ENCODE measurements around the gene FRMD5. TPM values are rescaled to one million over a fixed set of nuclear protein-coding genes. Genes with fewer than 3 reads are reported as not detected.
A peak's percentile ranks its signal among the peaks of the same experiment; 100 is the strongest.

Gene FRMD5
- total RNA-seq, 1 donor from 2014 or later = 43.8 TPM

DNA sequence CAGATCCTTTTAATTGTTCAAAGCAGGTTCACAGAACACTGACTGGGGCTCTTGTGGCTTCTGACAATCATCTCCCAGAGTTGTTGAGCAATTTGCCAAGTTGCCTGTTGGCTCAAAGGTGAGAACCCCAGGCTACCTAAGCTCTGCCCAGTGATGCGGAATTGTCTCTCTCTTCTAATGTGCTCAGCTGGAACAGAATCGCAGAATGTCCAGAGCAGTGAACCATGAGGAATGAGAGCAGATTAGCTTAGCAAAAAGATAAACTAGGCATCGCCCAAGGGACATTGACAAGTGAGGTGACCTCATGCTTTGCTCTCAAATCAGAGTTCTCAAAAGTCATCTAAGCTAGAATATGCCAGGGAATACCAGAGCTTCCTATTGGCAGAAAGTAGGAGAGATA is 220.2 kb downstream of the FRMD5 start:
- TF ChIP-seq, protein P1, sequence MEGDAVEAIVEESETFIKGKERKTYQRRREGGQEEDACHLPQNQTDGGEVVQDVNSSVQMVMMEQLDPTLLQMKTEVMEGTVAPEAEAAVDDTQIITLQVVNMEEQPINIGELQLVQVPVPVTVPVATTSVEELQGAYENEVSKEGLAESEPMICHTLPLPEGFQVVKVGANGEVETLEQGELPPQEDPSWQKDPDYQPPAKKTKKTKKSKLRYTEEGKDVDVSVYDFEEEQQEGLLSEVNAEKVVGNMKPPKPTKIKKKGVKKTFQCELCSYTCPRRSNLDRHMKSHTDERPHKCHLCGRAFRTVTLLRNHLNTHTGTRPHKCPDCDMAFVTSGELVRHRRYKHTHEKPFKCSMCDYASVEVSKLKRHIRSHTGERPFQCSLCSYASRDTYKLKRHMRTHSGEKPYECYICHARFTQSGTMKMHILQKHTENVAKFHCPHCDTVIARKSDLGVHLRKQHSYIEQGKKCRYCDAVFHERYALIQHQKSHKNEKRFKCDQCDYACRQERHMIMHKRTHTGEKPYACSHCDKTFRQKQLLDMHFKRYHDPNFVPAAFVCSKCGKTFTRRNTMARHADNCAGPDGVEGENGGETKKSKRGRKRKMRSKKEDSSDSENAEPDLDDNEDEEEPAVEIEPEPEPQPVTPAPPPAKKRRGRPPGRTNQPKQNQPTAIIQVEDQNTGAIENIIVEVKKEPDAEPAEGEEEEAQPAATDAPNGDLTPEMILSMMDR (IDR thresholded peaks at IDR 0.05; ENCODE audit: partially characterized antibody, unreplicated experiment) = no peak
- Mint-ChIP-seq H3K27me3 (ENCODE audit: unreplicated experiment) (no peaks in the 10 kb centered on the region), H3K27ac (ENCODE audit: unreplicated experiment) (peak overlapping the region; percentile 2), H3K4me3 (ENCODE audit: unreplicated experiment) (no peak overlapping the region), H3K9me3 (ENCODE audit: unreplicated experiment) (no peaks in the 10 kb centered on the region), H3K36me3 (ENCODE audit: unreplicated experiment) (no peaks in the 10 kb centered on the region), H3K4me1 (ENCODE audit: low read depth, unreplicated experiment) (peaks cover 13% of the 10 kb centered on the region)
- DNase-seq = no peak

GRCh38 chr15:43969802-43970375 is 225.2 kb downstream of the FRMD5 start:
- DNase-seq = no peak
- TF ChIP-seq, protein P1 (IDR thresholded peaks at IDR 0.05; ENCODE audit: partially characterized antibody, unreplicated experiment) = no peak
- Mint-ChIP-seq H3K27me3 (ENCODE audit: unreplicated experiment) (no peaks in the 10 kb centered on the region), H3K4me1 (ENCODE audit: low read depth, unreplicated experiment) (peaks cover 2% of the 10 kb centered on the region), H3K9me3 (ENCODE audit: unreplicated experiment) (no peaks in the 10 kb centered on the region), H3K4me3 (ENCODE audit: unreplicated experiment) (no peak overlapping the region), H3K36me3 (ENCODE audit: unreplicated experiment) (no peaks in the 10 kb centered on the region), H3K27ac (ENCODE audit: unreplicated experiment) (no peak overlapping the region)

DNA sequence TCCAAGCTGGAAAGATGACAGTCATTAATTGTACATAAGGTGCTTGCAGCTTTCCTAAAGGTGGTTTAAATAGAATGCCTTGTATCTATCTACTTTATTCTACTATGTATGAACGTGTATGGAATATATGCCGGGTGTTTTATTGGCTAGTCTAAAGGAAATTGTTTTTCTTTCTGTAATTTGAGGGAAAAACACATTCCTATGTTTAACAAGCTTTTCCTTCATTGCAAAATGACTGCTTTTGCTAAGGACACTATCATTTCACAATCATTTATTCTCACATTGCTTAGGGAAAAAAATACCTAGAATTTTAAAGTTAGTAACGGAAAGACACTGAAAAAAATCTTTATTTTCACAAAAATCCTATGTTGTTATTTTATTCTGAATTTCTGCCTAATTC is 226.5 kb downstream of the FRMD5 start:
- no peak for DNase-seq
- TF ChIP-seq, protein P1 (IDR thresholded peaks at IDR 0.05; ENCODE audit: partially characterized antibody, unreplicated experiment) = no peak
- no peaks in the 10 kb centered on the region for H3K4me1 Mint-ChIP-seq (ENCODE audit: low read depth, unreplicated experiment)
- no peaks in the 10 kb centered on the region for H3K9me3 Mint-ChIP-seq (ENCODE audit: unreplicated experiment)
- no peaks in the 10 kb centered on the region for H3K36me3 Mint-ChIP-seq (ENCODE audit: unreplicated experiment)
- H3K27me3 Mint-ChIP-seq (ENCODE audit: unreplicated experiment) = no peaks in the 10 kb centered on the region
- no peak overlapping the region for H3K4me3 Mint-ChIP-seq (ENCODE audit: unreplicated experiment)
- H3K27ac Mint-ChIP-seq (ENCODE audit: unreplicated experiment) = no peak overlapping the region

DNA sequence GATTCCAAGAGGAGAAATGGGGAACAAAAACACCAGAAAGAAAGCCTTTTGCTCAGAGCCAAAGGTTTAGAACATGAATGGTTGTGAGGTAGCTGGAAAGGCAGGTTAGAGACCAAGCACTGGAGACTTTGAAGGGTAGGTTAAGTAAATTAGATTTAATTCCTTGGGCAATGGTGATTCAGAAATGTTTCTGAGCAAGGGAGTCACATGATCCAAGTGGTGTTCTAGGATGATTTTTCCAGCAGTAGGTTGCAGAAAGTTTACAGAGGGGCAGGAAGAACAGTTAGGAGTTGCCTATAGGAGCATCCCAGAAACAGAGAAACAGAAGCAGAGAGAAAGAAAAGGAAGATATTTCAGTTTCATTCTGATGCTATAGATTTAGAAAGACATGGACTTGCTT is 228.4 kb downstream of the FRMD5 start:
- DNase-seq = no peak
- Mint-ChIP-seq H3K27me3 (ENCODE audit: unreplicated experiment) (no peaks in the 10 kb centered on the region), H3K27ac (ENCODE audit: unreplicated experiment) (no peak overlapping the region), H3K4me3 (ENCODE audit: unreplicated experiment) (no peak overlapping the region), H3K36me3 (ENCODE audit: unreplicated experiment) (no peaks in the 10 kb centered on the region), H3K4me1 (ENCODE audit: low read depth, unreplicated experiment) (no peaks in the 10 kb centered on the region), H3K9me3 (ENCODE audit: unreplicated experiment) (no peaks in the 10 kb centered on the region)
- TF ChIP-seq, protein P1 (IDR thresholded peaks at IDR 0.05; ENCODE audit: partially characterized antibody, unreplicated experiment) = no peak

DNA sequence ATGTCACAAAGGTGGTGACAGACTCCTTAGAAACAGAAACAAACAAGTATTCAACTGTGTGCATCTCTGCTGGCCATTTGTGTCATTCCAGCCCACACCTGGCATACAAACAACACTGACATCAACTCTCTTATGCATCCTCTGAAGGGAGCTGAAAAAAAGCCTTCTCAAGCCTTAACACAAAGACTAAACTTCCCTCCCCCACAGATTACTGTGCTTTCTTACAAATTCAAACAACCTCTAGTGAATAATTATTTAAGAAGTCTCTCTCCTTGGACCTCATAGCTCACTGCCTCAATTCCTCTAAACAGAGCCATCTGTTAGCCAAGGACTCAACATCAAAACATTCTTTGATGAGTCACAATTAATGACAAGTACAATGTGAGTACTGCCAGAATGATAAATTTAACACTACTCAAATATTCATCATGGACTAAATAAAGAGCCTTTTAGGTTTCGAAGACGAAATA is 236.2 kb downstream of the FRMD5 start:
- TF ChIP-seq, protein P1 (IDR thresholded peaks at IDR 0.05; ENCODE audit: partially characterized antibody, unreplicated experiment) = no peak
- Mint-ChIP-seq H3K36me3 (ENCODE audit: unreplicated experiment) (no peaks in the 10 kb centered on the region), H3K27me3 (ENCODE audit: unreplicated experiment) (no peaks in the 10 kb centered on the region), H3K4me1 (ENCODE audit: low read depth, unreplicated experiment) (peaks cover 20% of the 10 kb centered on the region), H3K4me3 (ENCODE audit: unreplicated experiment) (no peak overlapping the region), H3K27ac (ENCODE audit: unreplicated experiment) (no peak overlapping the region), H3K9me3 (ENCODE audit: unreplicated experiment) (peaks cover 7% of the 10 kb centered on the region)
- DNase-seq = no peak

All from glutamatergic neuron (in vitro differentiated cells).